ENCODE measurements around the gene HAPLN3. TPM values are rescaled to one million over a fixed set of nuclear protein-coding genes. Genes with fewer than 3 reads are reported as not detected.
A peak's percentile ranks its signal among the peaks of the same experiment; 100 is the strongest.
"Not testable (repeated sequence)": the region's sequence is repeated elsewhere in the genome, so short reads cannot be mapped to it uniquely, and the experiment has no call there.

Gene HAPLN3
- polyA plus RNA-seq, 2 of the 4 experiments (the other 2 are of a cell fraction), result 8.5 to 39.7 TPM

DNA sequence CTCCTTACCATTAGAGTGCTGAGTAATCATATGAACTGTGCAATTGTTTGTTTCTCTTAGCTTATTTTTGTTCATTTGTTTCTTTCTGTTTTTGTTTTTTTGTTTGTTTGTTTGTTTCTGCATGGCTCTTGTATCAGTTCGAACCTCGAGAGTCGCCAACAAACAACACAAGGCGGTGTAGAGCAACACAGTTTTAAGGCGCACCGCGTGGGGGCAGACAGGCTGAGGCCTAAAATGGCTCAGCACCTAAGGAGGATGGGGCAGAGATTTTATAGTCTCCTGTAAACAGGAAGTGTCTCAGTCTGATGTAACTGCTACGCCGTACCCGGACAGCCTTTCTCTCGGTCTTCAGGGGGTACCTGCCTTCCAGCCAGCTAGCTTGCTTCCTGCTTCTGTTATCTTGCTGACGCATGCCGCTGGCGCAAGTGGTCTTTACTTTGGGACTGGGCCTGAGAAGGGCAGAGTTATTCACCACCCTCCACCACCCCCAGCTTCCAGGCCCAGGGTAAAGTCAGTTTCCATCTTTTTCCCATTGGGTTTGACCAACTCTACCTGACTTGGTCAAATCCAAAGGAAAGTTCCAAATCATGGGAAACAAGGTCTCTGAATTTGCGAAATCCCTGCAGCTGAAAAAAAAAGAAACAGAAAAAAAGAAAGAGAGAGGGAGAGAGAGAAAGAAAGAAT lies 43.6 kb upstream of the HAPLN3 start:
- H3K9me3 ChIP-seq, result no peaks in the 10 kb centered on the region
- 93% methylated on average over 15 of the region's 15 CpGs for WGBS (ENCODE audit: missing lambda C conversion rate)
- H3K4me1 ChIP-seq, result no peaks in the 10 kb centered on the region
- no peak for ATAC-seq
- POLR2A ChIA-PET, result no interaction called here
- peak overlapping the region in 1 of 2 experiments; percentile 28; a peak in 1 of 6 replicates for H3K27ac ChIP-seq
- DNase-seq (ENCODE audit: low read depth in 1 of 2, low spot score in 1 of 2), result no peak
- FAIRE-seq, result no peak
- CTCF ChIA-PET, result interaction anchor here (0.6 to 3.6 kb wide), 8 partner anchors 13 to 60 kb away, joined by 3 to 11 read pairs (median 3); no protein-coding TSS in a partner anchor
- no peak overlapping the region for H3K4me2 ChIP-seq
- no peak overlapping the region for H3K4me3 ChIP-seq
- no peak for TF ChIP-seq ZC3H11A (IDR thresholded peaks at IDR 0.05)
- TF ChIP-seq HOXA7 (CRISPR knock-in tag; IDR thresholded peaks at IDR 0.05), result no peak
- no peak for TF ChIP-seq NFE2L2 (conservative IDR thresholded peaks at IDR 0.05; ENCODE audit: low read length)
- no peak for TF ChIP-seq HOXB13 (CRISPR knock-in tag; IDR thresholded peaks at IDR 0.05; ENCODE audit: low read depth)
- no peak for TF ChIP-seq JUN (IDR thresholded peaks at IDR 0.05)
- no peak for TF ChIP-seq BHLHE40 (IDR thresholded peaks at IDR 0.05; ENCODE audit: low read depth, low read length)
- no peak for TF ChIP-seq CBX2 (IDR thresholded peaks at IDR 0.05; ENCODE audit: borderline replicate concordance, low read depth)
- TF ChIP-seq, protein P1, sequence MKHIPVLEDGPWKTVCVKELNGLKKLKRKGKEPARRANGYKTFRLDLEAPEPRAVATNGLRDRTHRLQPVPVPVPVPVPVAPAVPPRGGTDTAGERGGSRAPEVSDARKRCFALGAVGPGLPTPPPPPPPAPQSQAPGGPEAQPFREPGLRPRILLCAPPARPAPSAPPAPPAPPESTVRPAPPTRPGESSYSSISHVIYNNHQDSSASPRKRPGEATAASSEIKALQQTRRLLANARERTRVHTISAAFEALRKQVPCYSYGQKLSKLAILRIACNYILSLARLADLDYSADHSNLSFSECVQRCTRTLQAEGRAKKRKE (CRISPR knock-in tag; IDR thresholded peaks at IDR 0.05; ENCODE audit: low read depth), result no peak
- TF ChIP-seq KDM5A (IDR thresholded peaks at IDR 0.05), result no peak
- no peak for TF ChIP-seq HOXB5 (CRISPR knock-in tag; IDR thresholded peaks at IDR 0.05)
- no peak for TF ChIP-seq EHF (CRISPR knock-in tag; IDR thresholded peaks at IDR 0.05)
- TF ChIP-seq, protein P2, sequence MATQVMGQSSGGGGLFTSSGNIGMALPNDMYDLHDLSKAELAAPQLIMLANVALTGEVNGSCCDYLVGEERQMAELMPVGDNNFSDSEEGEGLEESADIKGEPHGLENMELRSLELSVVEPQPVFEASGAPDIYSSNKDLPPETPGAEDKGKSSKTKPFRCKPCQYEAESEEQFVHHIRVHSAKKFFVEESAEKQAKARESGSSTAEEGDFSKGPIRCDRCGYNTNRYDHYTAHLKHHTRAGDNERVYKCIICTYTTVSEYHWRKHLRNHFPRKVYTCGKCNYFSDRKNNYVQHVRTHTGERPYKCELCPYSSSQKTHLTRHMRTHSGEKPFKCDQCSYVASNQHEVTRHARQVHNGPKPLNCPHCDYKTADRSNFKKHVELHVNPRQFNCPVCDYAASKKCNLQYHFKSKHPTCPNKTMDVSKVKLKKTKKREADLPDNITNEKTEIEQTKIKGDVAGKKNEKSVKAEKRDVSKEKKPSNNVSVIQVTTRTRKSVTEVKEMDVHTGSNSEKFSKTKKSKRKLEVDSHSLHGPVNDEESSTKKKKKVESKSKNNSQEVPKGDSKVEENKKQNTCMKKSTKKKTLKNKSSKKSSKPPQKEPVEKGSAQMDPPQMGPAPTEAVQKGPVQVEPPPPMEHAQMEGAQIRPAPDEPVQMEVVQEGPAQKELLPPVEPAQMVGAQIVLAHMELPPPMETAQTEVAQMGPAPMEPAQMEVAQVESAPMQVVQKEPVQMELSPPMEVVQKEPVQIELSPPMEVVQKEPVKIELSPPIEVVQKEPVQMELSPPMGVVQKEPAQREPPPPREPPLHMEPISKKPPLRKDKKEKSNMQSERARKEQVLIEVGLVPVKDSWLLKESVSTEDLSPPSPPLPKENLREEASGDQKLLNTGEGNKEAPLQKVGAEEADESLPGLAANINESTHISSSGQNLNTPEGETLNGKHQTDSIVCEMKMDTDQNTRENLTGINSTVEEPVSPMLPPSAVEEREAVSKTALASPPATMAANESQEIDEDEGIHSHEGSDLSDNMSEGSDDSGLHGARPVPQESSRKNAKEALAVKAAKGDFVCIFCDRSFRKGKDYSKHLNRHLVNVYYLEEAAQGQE (IDR thresholded peaks at IDR 0.05), result no peak
- no peak for TF ChIP-seq ESRRA (IDR thresholded peaks at IDR 0.05; ENCODE audit: borderline replicate concordance, low read length)
- TF ChIP-seq, protein P3, sequence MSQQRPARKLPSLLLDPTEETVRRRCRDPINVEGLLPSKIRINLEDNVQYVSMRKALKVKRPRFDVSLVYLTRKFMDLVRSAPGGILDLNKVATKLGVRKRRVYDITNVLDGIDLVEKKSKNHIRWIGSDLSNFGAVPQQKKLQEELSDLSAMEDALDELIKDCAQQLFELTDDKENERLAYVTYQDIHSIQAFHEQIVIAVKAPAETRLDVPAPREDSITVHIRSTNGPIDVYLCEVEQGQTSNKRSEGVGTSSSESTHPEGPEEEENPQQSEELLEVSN (IDR thresholded peaks at IDR 0.05; ENCODE audit: borderline replicate concordance, low read depth), result no peak
- TF ChIP-seq MYC (IDR thresholded peaks at IDR 0.05; ENCODE audit: borderline replicate concordance, low read length), result no peak
- no peak for TF ChIP-seq TP53 (CRISPR knock-in tag; IDR thresholded peaks at IDR 0.05)

DNA sequence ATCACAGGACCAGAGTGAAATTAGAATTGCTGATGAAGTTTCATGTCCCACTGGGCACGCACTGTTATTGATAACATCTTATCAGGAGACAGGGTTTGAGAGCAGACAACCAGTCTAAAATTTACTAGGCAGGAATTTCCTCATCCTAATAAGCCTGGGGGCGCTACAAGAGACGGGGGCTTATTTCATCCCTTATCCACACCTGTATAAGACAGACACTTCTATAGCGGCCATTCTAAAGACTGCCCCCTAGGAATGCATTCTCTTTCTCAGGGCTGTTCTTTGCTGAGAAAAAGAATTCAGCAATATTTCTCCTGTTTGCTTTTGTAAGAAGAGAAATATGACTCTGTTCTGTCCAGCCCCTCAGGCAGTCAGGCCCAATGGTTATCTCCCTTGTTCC lies 39.1 kb upstream of the HAPLN3 start:
- H3K27ac ChIP-seq; DNase-seq (ENCODE audit: low read depth in 1 of 2, low spot score in 1 of 2); H3K4me2 ChIP-seq; H3K4me3 ChIP-seq; H3K9me3 ChIP-seq; ATAC-seq; FAIRE-seq; POLR2A ChIA-PET: not testable (repeated sequence)
- 65% methylated on average over 4 of the region's 4 CpGs for WGBS (ENCODE audit: missing lambda C conversion rate)
- CTCF ChIA-PET, result interaction anchor here (1.3 kb wide), 1 partner anchor 30 kb away, joined by 4 read pairs; no protein-coding TSS in a partner anchor
- peaks cover 18% of the 10 kb centered on the region for H3K4me1 ChIP-seq

DNA sequence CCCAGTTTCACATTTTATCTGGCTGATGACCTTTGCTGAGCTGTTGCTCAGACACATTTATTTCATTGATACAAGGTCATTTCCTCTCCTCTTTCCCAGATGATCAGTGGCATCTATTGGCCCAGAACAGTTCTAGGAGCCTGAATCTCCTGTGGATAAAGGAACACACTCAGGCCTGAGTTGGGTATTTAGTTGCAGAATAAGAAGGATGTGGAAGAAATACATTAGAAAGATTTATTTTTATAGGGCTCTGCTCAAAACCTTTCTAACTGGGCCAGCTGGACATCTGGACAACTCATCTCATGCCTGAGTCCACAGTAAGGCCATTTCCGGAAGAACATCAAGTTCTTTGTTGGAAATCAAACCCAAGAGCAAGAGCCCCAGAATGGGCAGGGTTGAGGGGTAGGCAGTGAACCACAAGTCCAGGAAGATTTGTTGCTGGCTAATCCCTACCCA lies 37.6 kb upstream of the HAPLN3 start:
- FAIRE-seq (no peak), ATAC-seq (no peak), DNase-seq (ENCODE audit: low read depth in 1 of 2, low spot score in 1 of 2) (no peak)
- POLR2A ChIA-PET, result no interaction called here
- CTCF ChIA-PET, result interaction anchor here (0.9 to 1.6 kb wide), 3 partner anchors 40 to 245 kb away, joined by 3 to 4 read pairs (median 3); no protein-coding TSS in a partner anchor
- Histone ChIP-seq H3K9me3 (no peaks in the 10 kb centered on the region), H3K4me3 (no peak overlapping the region), H3K27ac (no peak overlapping the region), H3K4me1 (peaks cover 21% of the 10 kb centered on the region), H3K4me2 (no peak overlapping the region)
- WGBS (ENCODE audit: missing lambda C conversion rate), result 90% methylated on average over 1 of the region's 1 CpG
- TF ChIP-seq TP53 (CRISPR knock-in tag; IDR thresholded peaks at IDR 0.05) (no peak), RAD21 (conservative IDR thresholded peaks at IDR 0.05 in 1 of 2, IDR thresholded peaks at IDR 0.05 in 1 of 2) (no peak), EHF (CRISPR knock-in tag; IDR thresholded peaks at IDR 0.05) (no peak), ZNF302 (CRISPR knock-in tag; IDR thresholded peaks at IDR 0.05) (no peak), FOXS1 (CRISPR knock-in tag; IDR thresholded peaks at IDR 0.05) (no peak), SMC3 (IDR thresholded peaks at IDR 0.05) (no peak), TFCP2L1 (CRISPR knock-in tag; IDR thresholded peaks at IDR 0.05) (no peak), HDAC2 (IDR thresholded peaks at IDR 0.05) (no peak), GATA3 (IDR thresholded peaks at IDR 0.05; ENCODE audit: borderline replicate concordance) (no peak), JUNB (IDR thresholded peaks at IDR 0.05) (no peak), MYC (IDR thresholded peaks at IDR 0.05; ENCODE audit: borderline replicate concordance, low read length) (no peak), ZSCAN20 (CRISPR knock-in tag; IDR thresholded peaks at IDR 0.05) (no peak), ESRRA (IDR thresholded peaks at IDR 0.05; ENCODE audit: borderline replicate concordance, low read length) (no peak), KDM1A (IDR thresholded peaks at IDR 0.05; ENCODE audit: low read depth) (no peak), FOSL2 (IDR thresholded peaks at IDR 0.05) (no peak), FOSL2 (CRISPR knock-in tag; IDR thresholded peaks at IDR 0.05) (no peak)
- TF ChIP-seq, protein P1 (CRISPR knock-in tag; IDR thresholded peaks at IDR 0.05; ENCODE audit: low read depth), result no peak
- TF ChIP-seq, protein P4, sequence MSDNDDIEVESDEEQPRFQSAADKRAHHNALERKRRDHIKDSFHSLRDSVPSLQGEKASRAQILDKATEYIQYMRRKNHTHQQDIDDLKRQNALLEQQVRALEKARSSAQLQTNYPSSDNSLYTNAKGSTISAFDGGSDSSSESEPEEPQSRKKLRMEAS (IDR thresholded peaks at IDR 0.05), result no peak

Measured in A549 (cell line).